GM23338 (cell line): Measurements from ENCODE around the gene COL20A1. TPM values are rescaled to one million over a fixed set of nuclear protein-coding genes. Genes with fewer than 3 reads are reported as not detected.

Experiments
- ATAC-seq: fragments of 200-7000 bp; cut with Tn5 transposase; 3 replicates; pipeline ENCODE4 v1.9.1; 2020
- DNase-seq: peaks from one replicate; pipeline ENCODE4 v3.0.0-alpha.2; 2015; ENCODE audit warnings: low spot score
- H2AFZ ChIP-seq: fragments of 200-600 bp; sonication (generic); 2 replicates; pipeline ENCODE4 v1.8.0; 2016; ENCODE audit warnings: antibody characterized with exemption, mild to moderate bottlenecking, moderate library complexity
- H3F3A ChIP-seq: fragments of 200-600 bp; sonication (generic); replicated peaks from 2 replicates; pipeline ENCODE4 v1.8.0; 2017; ENCODE audit warnings: antibody characterized with exemption, mixed run types, low read depth
- H3K27ac ChIP-seq: fragments of 200-600 bp; sonication (generic); 2 replicates; pipeline ENCODE4 v1.6.1; 2016; ENCODE audit warnings: low read depth
- H3K27me3 ChIP-seq: fragments of 200-600 bp; sonication (generic); 2 replicates; pipeline ENCODE4 v1.8.0; 2016; ENCODE audit warnings: mild to moderate bottlenecking, mixed run types, moderate library complexity; ENCODE audit not compliant: insufficient read depth
- H3K36me3 ChIP-seq: fragments of 200-600 bp; sonication (generic); 2 replicates; pipeline ENCODE4 v1.8.0; 2016; ENCODE audit warnings: mild to moderate bottlenecking; ENCODE audit not compliant: insufficient read depth
- H3K4me1 ChIP-seq: fragments of 200-600 bp; sonication (generic); 2 replicates; pipeline ENCODE4 v1.8.0; 2016; ENCODE audit warnings: mild to moderate bottlenecking, moderate library complexity; ENCODE audit not compliant: insufficient read depth
- H3K4me2 ChIP-seq: fragments of 200-600 bp; sonication (generic); 2 replicates; pipeline ENCODE4 v1.7.1; 2017; ENCODE audit warnings: mixed run types
- H3K4me3 ChIP-seq: fragments of 200-600 bp; sonication (generic); 2 replicates; pipeline ENCODE4 v1.6.1; 2016; ENCODE audit warnings: mixed run types
- H3K79me2 ChIP-seq: fragments of 200-600 bp; sonication (generic); replicated peaks from 2 replicates; pipeline ENCODE4 v1.8.0; 2017; ENCODE audit warnings: mild to moderate bottlenecking; ENCODE audit not compliant: insufficient read depth
- H3K9me2 ChIP-seq: fragments of 200-600 bp; sonication (generic); 2 replicates; pipeline ENCODE4 v1.8.0; 2017; ENCODE audit not compliant: insufficient read depth
- H4K20me1 ChIP-seq: fragments of 200-600 bp; sonication (generic); replicated peaks from 2 replicates; pipeline ENCODE4 v1.8.0; 2017; ENCODE audit warnings: mild to moderate bottlenecking; ENCODE audit not compliant: insufficient read depth
- H3K27ac Mint-ChIP-seq: 2 replicates; pipeline ENCODE4 v1.8.0; 2020; ENCODE audit warnings: inconsistent platforms, mild to moderate bottlenecking, moderate library complexity, mixed read lengths
- H3K27me3 Mint-ChIP-seq: 3 replicates; pipeline ENCODE4 v1.8.0; 2022; ENCODE audit warnings: low read depth, mild to moderate bottlenecking, moderate library complexity, mixed read lengths, inconsistent platforms; ENCODE audit not compliant: insufficient read depth, poor library complexity
- H3K36me3 Mint-ChIP-seq: 3 replicates; pipeline ENCODE4 v1.8.0; 2021; ENCODE audit warnings: low read depth, mild to moderate bottlenecking, inconsistent platforms, moderate library complexity, mixed read lengths
- H3K4me1 Mint-ChIP-seq: 3 replicates; pipeline ENCODE4 v1.8.0; 2020; ENCODE audit warnings: mild to moderate bottlenecking, inconsistent platforms, mixed read lengths
- H3K4me3 Mint-ChIP-seq: 3 replicates; pipeline ENCODE4 v1.8.0; 2021; ENCODE audit warnings: moderate library complexity, mild to moderate bottlenecking, inconsistent platforms, mixed read lengths
- H3K9me3 Mint-ChIP-seq: 3 replicates; pipeline ENCODE4 v1.8.0; 2020; ENCODE audit warnings: moderate library complexity, mild to moderate bottlenecking, inconsistent platforms, mixed read lengths
- EZH2 ChIP-seq: fragments of 200-600 bp; sonication (generic); IDR thresholded peaks from one replicate; pipeline ENCODE4 v1.8.0; 2017; ENCODE audit warnings: antibody characterized with exemption, mild to moderate bottlenecking, low read depth; ENCODE audit not compliant: unreplicated experiment
- EZH2phosphoT487 ChIP-seq: fragments of 200-600 bp; sonication (generic); IDR thresholded peaks from one replicate; pipeline ENCODE4 v1.8.1; 2018; ENCODE audit warnings: antibody characterized with exemption; ENCODE audit not compliant: unreplicated experiment
- JUNB ChIP-seq: IDR thresholded peaks from one replicate; pipeline ENCODE4 v1.6.1; 2016; ENCODE audit warnings: antibody characterized with exemption; ENCODE audit not compliant: unreplicated experiment
- NANOG ChIP-seq: IDR thresholded peaks from 2 replicates; pipeline ENCODE4 v1.6.1; 2016; ENCODE audit warnings: antibody characterized with exemption, borderline replicate concordance
- POLR2AphosphoS5 ChIP-seq: IDR thresholded peaks from 2 replicates; pipeline ENCODE4 v1.6.1; 2016; ENCODE audit warnings: antibody characterized with exemption, low read depth
- STAT1 ChIP-seq: IDR thresholded peaks from one replicate; pipeline ENCODE4 v1.6.1; 2016; ENCODE audit warnings: antibody characterized with exemption; ENCODE audit not compliant: unreplicated experiment
- ZNF114 ChIP-seq: fragments of 250-450 bp; sonication (Bioruptor Pico); IDR thresholded peaks from 2 replicates; pipeline ENCODE4 v1.5.0; 2020; ENCODE audit warnings: mild to moderate bottlenecking, moderate library complexity
- ZNF331 ChIP-seq: fragments of 250-450 bp; sonication (Bioruptor Pico); IDR thresholded peaks from 2 replicates; pipeline ENCODE4 v1.5.0; 2020; ENCODE audit warnings: low read depth, mild to moderate bottlenecking, moderate library complexity
- polyA plus RNA-seq: library from polyadenylated mRNA; unstranded; fragments of >200 nt; fragmentation: Nextera tagmentation; extraction: Ambion mirVana; gene quantifications from 2 replicates; pipeline ENCODE4 v1.2.1, GENCODE V29; 2016
- total RNA-seq: library from RNA; depleted of rRNA; stranded (reverse); fragments of >200 nt; shearing (Covaris generic); gene quantifications from 2 replicates; pipeline ENCODE4 v1.2.3, GENCODE V29; 2014
- TF ChIP-seq, protein P1 (sequence below), 2 experiments: fragments of 200-600 bp in 1 of 2; sonication (generic) in 1 of 2; conservative IDR thresholded peaks; 2 replicates each; pipeline versions ENCODE4 v1.5.1 to v1.6.1; 2016 to 2017; ENCODE audit warnings: antibody characterized with exemption in 2 of 2, low read depth in 2 of 2, mild to moderate bottlenecking in 2 of 2, moderate library complexity in 1 of 2
- TF ChIP-seq, protein P2 (sequence below): IDR thresholded peaks from 2 replicates; pipeline ENCODE4 v1.6.1; 2016; ENCODE audit warnings: antibody characterized with exemption
- TF ChIP-seq, protein P3 (sequence below): IDR thresholded peaks from one replicate; pipeline ENCODE4 v1.6.1; 2018; ENCODE audit warnings: antibody characterized with exemption; ENCODE audit not compliant: unreplicated experiment

Gene COL20A1
- total and polyA plus RNA-seq, 2 experiments from 2014 or later: 0.28 to 0.79 TPM

DNA sequence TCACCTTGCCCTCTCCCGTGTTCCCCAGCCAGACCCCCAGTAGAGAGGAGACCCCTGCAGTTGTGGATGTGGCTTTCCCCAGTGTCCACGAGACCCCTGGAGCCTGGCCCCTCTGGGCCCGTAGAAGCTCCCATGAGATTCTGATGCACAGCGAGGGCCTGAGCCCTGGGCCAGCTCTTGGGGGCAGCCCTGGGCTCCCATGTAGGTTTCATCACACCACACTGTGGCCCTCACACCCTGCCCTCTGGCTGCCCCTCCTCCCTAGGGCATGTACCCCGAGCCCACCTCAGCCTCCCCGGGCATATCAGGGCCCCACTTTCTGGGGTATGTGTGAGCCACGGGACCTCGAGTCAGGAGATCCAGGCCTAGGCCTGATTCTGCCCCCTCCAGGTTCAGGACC lies 75.2 kb downstream of the COL20A1 start (continued):
- TF ChIP-seq STAT1 (no peak), ZNF114 (CRISPR knock-in tag) (no peak), EZH2 (no peak), NANOG (no peak)
- TF ChIP-seq, protein P1, sequence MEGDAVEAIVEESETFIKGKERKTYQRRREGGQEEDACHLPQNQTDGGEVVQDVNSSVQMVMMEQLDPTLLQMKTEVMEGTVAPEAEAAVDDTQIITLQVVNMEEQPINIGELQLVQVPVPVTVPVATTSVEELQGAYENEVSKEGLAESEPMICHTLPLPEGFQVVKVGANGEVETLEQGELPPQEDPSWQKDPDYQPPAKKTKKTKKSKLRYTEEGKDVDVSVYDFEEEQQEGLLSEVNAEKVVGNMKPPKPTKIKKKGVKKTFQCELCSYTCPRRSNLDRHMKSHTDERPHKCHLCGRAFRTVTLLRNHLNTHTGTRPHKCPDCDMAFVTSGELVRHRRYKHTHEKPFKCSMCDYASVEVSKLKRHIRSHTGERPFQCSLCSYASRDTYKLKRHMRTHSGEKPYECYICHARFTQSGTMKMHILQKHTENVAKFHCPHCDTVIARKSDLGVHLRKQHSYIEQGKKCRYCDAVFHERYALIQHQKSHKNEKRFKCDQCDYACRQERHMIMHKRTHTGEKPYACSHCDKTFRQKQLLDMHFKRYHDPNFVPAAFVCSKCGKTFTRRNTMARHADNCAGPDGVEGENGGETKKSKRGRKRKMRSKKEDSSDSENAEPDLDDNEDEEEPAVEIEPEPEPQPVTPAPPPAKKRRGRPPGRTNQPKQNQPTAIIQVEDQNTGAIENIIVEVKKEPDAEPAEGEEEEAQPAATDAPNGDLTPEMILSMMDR (conservative IDR thresholded peaks at IDR 0.05; ENCODE audit: low read depth in 2 of 2): no peak
- TF ChIP-seq, protein P2, sequence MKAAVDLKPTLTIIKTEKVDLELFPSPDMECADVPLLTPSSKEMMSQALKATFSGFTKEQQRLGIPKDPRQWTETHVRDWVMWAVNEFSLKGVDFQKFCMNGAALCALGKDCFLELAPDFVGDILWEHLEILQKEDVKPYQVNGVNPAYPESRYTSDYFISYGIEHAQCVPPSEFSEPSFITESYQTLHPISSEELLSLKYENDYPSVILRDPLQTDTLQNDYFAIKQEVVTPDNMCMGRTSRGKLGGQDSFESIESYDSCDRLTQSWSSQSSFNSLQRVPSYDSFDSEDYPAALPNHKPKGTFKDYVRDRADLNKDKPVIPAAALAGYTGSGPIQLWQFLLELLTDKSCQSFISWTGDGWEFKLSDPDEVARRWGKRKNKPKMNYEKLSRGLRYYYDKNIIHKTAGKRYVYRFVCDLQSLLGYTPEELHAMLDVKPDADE: no peak

DNA sequence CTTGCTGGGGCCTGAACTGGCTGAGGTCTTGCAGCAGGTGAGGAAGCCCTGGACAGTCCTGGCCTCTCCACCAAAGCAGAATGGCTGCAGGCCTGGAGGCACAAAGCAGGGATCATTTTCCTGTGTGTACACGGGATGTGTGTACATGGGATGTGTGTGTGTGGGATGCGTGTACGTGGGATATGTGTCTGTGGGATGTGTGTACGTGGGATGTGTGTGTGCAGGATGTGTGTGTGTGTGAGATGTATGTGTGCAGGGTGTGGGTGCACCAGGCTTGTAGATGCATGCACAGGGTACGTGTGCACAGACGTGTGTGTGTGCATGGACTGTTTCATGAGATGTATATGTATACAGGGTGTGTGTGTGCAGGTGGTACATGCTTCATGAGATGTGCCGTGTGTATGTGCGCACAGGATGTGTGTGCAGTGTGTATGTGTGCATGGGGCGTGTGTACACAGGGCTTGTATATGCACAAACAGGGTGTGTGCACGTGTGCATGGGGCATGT lies 76.1 kb downstream of the COL20A1 start:
- no peaks in the 10 kb centered on the region for H3K4me1 ChIP-seq
- H3K27me3 ChIP-seq: no peaks in the 10 kb centered on the region
- H3K79me2 ChIP-seq: no peaks in the 10 kb centered on the region
- ATAC-seq (no peak), DNase-seq (no peak)
- no peaks in the 10 kb centered on the region for H3K36me3 Mint-ChIP-seq
- no peak overlapping the region for H3K4me2 ChIP-seq
- no peak overlapping the region for H3K27ac ChIP-seq
- no peak overlapping the region for H3K27ac Mint-ChIP-seq
- H3F3A ChIP-seq: no peaks in the 10 kb centered on the region
- H4K20me1 ChIP-seq: no peaks in the 10 kb centered on the region
- no peaks in the 10 kb centered on the region for H3K36me3 ChIP-seq
- H2AFZ ChIP-seq: no peak overlapping the region
- peaks cover 13% of the 10 kb centered on the region for H3K4me1 Mint-ChIP-seq
- no peak overlapping the region for H3K4me3 Mint-ChIP-seq
- no peak overlapping the region for H3K4me3 ChIP-seq
- no peaks in the 10 kb centered on the region for H3K9me3 Mint-ChIP-seq
- no peaks in the 10 kb centered on the region for H3K9me2 ChIP-seq
- H3K27me3 Mint-ChIP-seq: peaks cover 8% of the 10 kb centered on the region
- no peak for TF ChIP-seq EZH2
- TF ChIP-seq, protein P2: no peak
- TF ChIP-seq POLR2AphosphoS5: no peak
- TF ChIP-seq, protein P3, sequence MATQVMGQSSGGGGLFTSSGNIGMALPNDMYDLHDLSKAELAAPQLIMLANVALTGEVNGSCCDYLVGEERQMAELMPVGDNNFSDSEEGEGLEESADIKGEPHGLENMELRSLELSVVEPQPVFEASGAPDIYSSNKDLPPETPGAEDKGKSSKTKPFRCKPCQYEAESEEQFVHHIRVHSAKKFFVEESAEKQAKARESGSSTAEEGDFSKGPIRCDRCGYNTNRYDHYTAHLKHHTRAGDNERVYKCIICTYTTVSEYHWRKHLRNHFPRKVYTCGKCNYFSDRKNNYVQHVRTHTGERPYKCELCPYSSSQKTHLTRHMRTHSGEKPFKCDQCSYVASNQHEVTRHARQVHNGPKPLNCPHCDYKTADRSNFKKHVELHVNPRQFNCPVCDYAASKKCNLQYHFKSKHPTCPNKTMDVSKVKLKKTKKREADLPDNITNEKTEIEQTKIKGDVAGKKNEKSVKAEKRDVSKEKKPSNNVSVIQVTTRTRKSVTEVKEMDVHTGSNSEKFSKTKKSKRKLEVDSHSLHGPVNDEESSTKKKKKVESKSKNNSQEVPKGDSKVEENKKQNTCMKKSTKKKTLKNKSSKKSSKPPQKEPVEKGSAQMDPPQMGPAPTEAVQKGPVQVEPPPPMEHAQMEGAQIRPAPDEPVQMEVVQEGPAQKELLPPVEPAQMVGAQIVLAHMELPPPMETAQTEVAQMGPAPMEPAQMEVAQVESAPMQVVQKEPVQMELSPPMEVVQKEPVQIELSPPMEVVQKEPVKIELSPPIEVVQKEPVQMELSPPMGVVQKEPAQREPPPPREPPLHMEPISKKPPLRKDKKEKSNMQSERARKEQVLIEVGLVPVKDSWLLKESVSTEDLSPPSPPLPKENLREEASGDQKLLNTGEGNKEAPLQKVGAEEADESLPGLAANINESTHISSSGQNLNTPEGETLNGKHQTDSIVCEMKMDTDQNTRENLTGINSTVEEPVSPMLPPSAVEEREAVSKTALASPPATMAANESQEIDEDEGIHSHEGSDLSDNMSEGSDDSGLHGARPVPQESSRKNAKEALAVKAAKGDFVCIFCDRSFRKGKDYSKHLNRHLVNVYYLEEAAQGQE: no peak
- TF ChIP-seq, protein P1 (conservative IDR thresholded peaks at IDR 0.05; ENCODE audit: low read depth in 2 of 2): no peak
- TF ChIP-seq JUNB: no peak
- TF ChIP-seq EZH2phosphoT487: no peak
- no peak for TF ChIP-seq ZNF331
- no peak for TF ChIP-seq ZNF114 (CRISPR knock-in tag)
